PC-9 (cell line): Measurements from ENCODE around the gene RALB. TPM values are rescaled to one million over a fixed set of nuclear protein-coding genes. Genes with fewer than 3 reads are reported as not detected.

Experiments used
- BruUV-seq: library from RNA; stranded (reverse); fragments of 400-500 nt; replicated peaks from 2 replicates; lab custom pipeline; 2021; lab: Mats Ljungman, UMichigan
- CTCF ChIA-PET: fragments of 300-600 bp; sonication (Branson Sonifier 250); formaldehyde crosslinking; loops from one replicate; lab custom pipeline; 2022; ENCODE audit warnings: antibody characterized with exemption; lab: Charles Lee
- POLR2A ChIA-PET: fragments of 300-600 bp; sonication (Branson Sonifier 250); formaldehyde crosslinking; loops from one replicate; lab custom pipeline; 2022; ENCODE audit warnings: antibody characterized with exemption; ENCODE audit not compliant: unreplicated experiment; lab: Charles Lee
- DNase-seq, 2 experiments: peaks; one replicate each; pipeline versions ENCODE4 v3.0.0 to v3.0.0-alpha.2; 2015 to 2022; ENCODE audit warnings: mixed read lengths in 1 of 2
- H2AFZ ChIP-seq: fragments of 200-600 bp; sonication (generic); 2 replicates; pipeline ENCODE4 v1.8.1; 2017; ENCODE audit warnings: antibody characterized with exemption
- H3F3A ChIP-seq: fragments of 200-600 bp; sonication (generic); 2 replicates; pipeline ENCODE4 v1.8.1; 2017; ENCODE audit warnings: antibody characterized with exemption, mild to moderate bottlenecking, low read depth; ENCODE audit not compliant: insufficient read depth
- H3K27ac ChIP-seq: fragments of 200-600 bp; sonication (generic); 2 replicates; pipeline ENCODE4 v1.6.1; 2016; ENCODE audit warnings: mixed run types
- H3K27me3 ChIP-seq: fragments of 200-600 bp; sonication (generic); 2 replicates; pipeline ENCODE4 v1.6.1; 2016; ENCODE audit warnings: low read depth, mixed run types; ENCODE audit not compliant: insufficient read depth
- H3K36me3 ChIP-seq: fragments of 200-600 bp; sonication (generic); 2 replicates; pipeline ENCODE4 v1.6.1; 2016; ENCODE audit warnings: low read depth, mixed run types
- H3K4me1 ChIP-seq: fragments of 200-600 bp; sonication (generic); replicated peaks from 2 replicates; pipeline ENCODE4 v1.6.1; 2016; ENCODE audit warnings: mixed run types; ENCODE audit not compliant: insufficient read depth
- H3K4me2 ChIP-seq: fragments of 200-600 bp; sonication (generic); 2 replicates; pipeline ENCODE4 v1.6.1; 2017; ENCODE audit warnings: mixed run types
- H3K4me3 ChIP-seq: fragments of 200-600 bp; sonication (generic); 2 replicates; pipeline ENCODE4 v1.6.1; 2016; ENCODE audit warnings: mixed run types
- H3K79me2 ChIP-seq: fragments of 200-600 bp; sonication (generic); 2 replicates; pipeline ENCODE4 v1.6.1; 2017; ENCODE audit warnings: low read depth, mixed run types
- H3K9me2 ChIP-seq: fragments of 200-600 bp; sonication (generic); 2 replicates; pipeline ENCODE4 v1.8.1; 2017; ENCODE audit warnings: mild to moderate bottlenecking; ENCODE audit not compliant: insufficient read depth
- H3K9me3 ChIP-seq: fragments of 200-600 bp; sonication (generic); 2 replicates; pipeline ENCODE4 v1.8.1; 2016; ENCODE audit warnings: low read depth; ENCODE audit not compliant: insufficient read depth
- H4K20me1 ChIP-seq: fragments of 200-600 bp; sonication (generic); 2 replicates; pipeline ENCODE4 v1.8.1; 2017; ENCODE audit not compliant: insufficient read depth
- CTCF ChIP-seq: fragments of 200-600 bp; sonication (generic); conservative IDR thresholded peaks from 2 replicates; pipeline ENCODE4 v1.6.1; 2017; ENCODE audit warnings: mixed run types, antibody characterized with exemption, mild to moderate bottlenecking, moderate library complexity
- EZH2 ChIP-seq: fragments of 200-600 bp; sonication (generic); IDR thresholded peaks from 2 replicates; pipeline ENCODE4 v1.8.0; 2017; ENCODE audit warnings: antibody characterized with exemption, low read depth
- intact Hi-C: fragments of 100-400 bp; cut with micrococcal nuclease; formaldehyde crosslinking; loops from one replicate; pipeline ENCODE4 v1.10.0; 2022; ENCODE audit not compliant: unreplicated experiment
- total RNA-seq: library from RNA; stranded (reverse); gene quantifications from 2 replicates; pipeline ENCODE4 v1.2.3, GENCODE V29; 2021

The RALB gene
- total RNA-seq, 1 experiment from 2014 or later = 86.6 TPM

GRCh38 chr2:120343433-120344105, 90.9 kb downstream of the RALB start:
- TSS peak; percentile 40 for BruUV-seq
- ChIA-PET POLR2A (interaction anchor here (1.0 kb wide), 1 partner anchor 55 kb away, joined by 9 read pairs; no protein-coding TSS in a partner anchor), CTCF (interaction anchor here (0.7 to 1.5 kb wide), 10 partner anchors 9 to 337 kb away, joined by 3 to 10 read pairs (median 3); no protein-coding TSS in a partner anchor)
- TF ChIP-seq EZH2 (no peak), CTCF (peak; percentile 96)
- peaks cover 9% of the 10 kb centered on the region for H4K20me1 ChIP-seq
- no peak overlapping the region for H3K27ac ChIP-seq
- peak overlapping the region; percentile 51; the same call in 1 of the 2 replicates for H2AFZ ChIP-seq
- peaks cover 20% of the 10 kb centered on the region for H3F3A ChIP-seq
- no peaks in the 10 kb centered on the region for H3K36me3 ChIP-seq
- H3K79me2 ChIP-seq = peaks cover 23% of the 10 kb centered on the region
- 0 out of 2 replicates have a peak, but pooled peaks cover 7% of the 10 kb centered on the region for H3K27me3 ChIP-seq
- peak; percentile 80 to 87 for DNase-seq
- intact Hi-C loops = loop anchor here (1.0 to 5.0 kb wide), 7 partner anchors 99 to 734 kb away; no protein-coding TSS in a partner anchor
- H3K9me3 ChIP-seq = no peaks in the 10 kb centered on the region
- peak overlapping the region; percentile 77; the same call in 1 of the 2 replicates for H3K4me3 ChIP-seq
- H3K9me2 ChIP-seq = no peaks in the 10 kb centered on the region
- peaks cover 21% of the 10 kb centered on the region for H3K4me1 ChIP-seq
- peak overlapping the region; percentile 70 for H3K4me2 ChIP-seq

Other genes starting within 250 kb of the RALB start
- 18.4 and 21.6 TPM in 2 replicates for gene EPB41L5, start 239.8 kb upstream of the RALB start, total RNA-seq
- 23.5 and 30.3 TPM in 2 replicates for gene TMEM185B, start 29.5 kb upstream of the RALB start, total RNA-seq
- gene INHBB, start 93.3 kb downstream of the RALB start, total RNA-seq = 50.0 and 57.5 TPM in 2 replicates